Cardiac fibroblast (primary cell): Measurements from ENCODE around the gene ADAMTSL2.

Source experiments
- DNase-seq, 2 donors: peaks; one replicate each; pipeline versions ENCODE4 v3.0.0 to v3.0.0-alpha.2; 2010; ENCODE audit warnings: low read depth in 2 of 2
- H3K4me3 ChIP-seq, 2 donors: replicated peaks in 1 of 2; 1 replicate in 1 of 2; 2 replicates in 1 of 2; pipeline ENCODE4 v1.5.1; 2011; ENCODE audit warnings: low read depth in 2 of 2, low read length in 2 of 2, mild to moderate bottlenecking in 2 of 2, moderate library complexity in 1 of 2
- CTCF ChIP-seq: IDR thresholded peaks from one replicate; pipeline ENCODE4 v1.5.1; 2011; ENCODE audit warnings: low read depth, mild to moderate bottlenecking, low read length, inconsistent platforms

The ADAMTSL2 gene

GRCh38 chr9:133534346-133535291 lies at the start of gene ADAMTSL2:
TSS of gene ADAMTSL2 (plus strand) at chr9:133534704. CDS start at chr9:133536713, 2,009 bp downstream.
- peak within 1 kb of the TSS in 1 of 2 donors; percentile 42 for H3K4me3 ChIP-seq
- peak; percentile 64 to 87 for DNase-seq
- no peak for TF ChIP-seq CTCF

GRCh38 chr9:133485531-133486260 lies 48.8 kb upstream of the ADAMTSL2 start:
- no peak overlapping the region for H3K4me3 ChIP-seq
- no peak for DNase-seq
- TF ChIP-seq CTCF = no peak

- no peak for TF ChIP-seq CTCF
- no peak for DNase-seq
- no peak overlapping the region for H3K4me3 ChIP-seq
These were observed 47.2 kb upstream of the ADAMTSL2 start for GRCh38 chr9:133487331-133487725.

- no peak for TF ChIP-seq CTCF
- no peak overlapping the region for H3K4me3 ChIP-seq
- DNase-seq = no peak
These were observed 45.7 kb upstream of the ADAMTSL2 start for GRCh38 chr9:133488686-133489252.

GRCh38 chr9:133489253-133490190 lies 45.0 kb upstream of the ADAMTSL2 start:
- no peak for DNase-seq
- H3K4me3 ChIP-seq = no peak overlapping the region

More at GRCh38 chr9:133489253-133490190, 45.0 kb upstream of the ADAMTSL2 start:
- TF ChIP-seq CTCF = no peak
